ENCODE data around the gene KNCN. TPM values are rescaled to one million over a fixed set of nuclear protein-coding genes. Genes with fewer than 3 reads are reported as not detected.

KNCN gene
- total RNA-seq, 1 donor from 2014 or later: not detected

- no peak for ATAC-seq
- intact Hi-C loops (cut with DNase I): loop anchor here (5.0 to 10.0 kb wide), 2 partner anchors 81 to 124 kb away; no protein-coding TSS in a partner anchor
- no peak for DNase-seq (ENCODE audit: low spot score)
Measured at GRCh38 chr1:46528297-46528955, 23.0 kb downstream of the KNCN start.

- ATAC-seq (peak; percentile 87), DNase-seq (ENCODE audit: low spot score) (peak; percentile 89)
- intact Hi-C loops (cut with DNase I): loop anchor here (5.0 to 10.0 kb wide), 2 partner anchors 80 to 123 kb away; no protein-coding TSS in a partner anchor
Measured at GRCh38 chr1:46527474-46528296, 23.8 kb downstream of the KNCN start.

GRCh38 chr1:46526691-46527291 lies 24.7 kb downstream of the KNCN start:
- intact Hi-C loops (cut with DNase I): loop anchor here (5.0 to 10.0 kb wide), 2 partner anchors 79 to 122 kb away; no protein-coding TSS in a partner anchor
- no peak for DNase-seq (ENCODE audit: low spot score)

GRCh38 chr1:46526013-46526690 lies 25.3 kb downstream of the KNCN start:
- intact Hi-C loops (cut with DNase I): loop anchor here (5.0 to 10.0 kb wide), 2 partner anchors 79 to 121 kb away; no protein-coding TSS in a partner anchor
- no peak for DNase-seq (ENCODE audit: low spot score)
- ATAC-seq: no peak

More at GRCh38 chr1:46526691-46527291, 24.7 kb downstream of the KNCN start:
- ATAC-seq: no peak

DNA sequence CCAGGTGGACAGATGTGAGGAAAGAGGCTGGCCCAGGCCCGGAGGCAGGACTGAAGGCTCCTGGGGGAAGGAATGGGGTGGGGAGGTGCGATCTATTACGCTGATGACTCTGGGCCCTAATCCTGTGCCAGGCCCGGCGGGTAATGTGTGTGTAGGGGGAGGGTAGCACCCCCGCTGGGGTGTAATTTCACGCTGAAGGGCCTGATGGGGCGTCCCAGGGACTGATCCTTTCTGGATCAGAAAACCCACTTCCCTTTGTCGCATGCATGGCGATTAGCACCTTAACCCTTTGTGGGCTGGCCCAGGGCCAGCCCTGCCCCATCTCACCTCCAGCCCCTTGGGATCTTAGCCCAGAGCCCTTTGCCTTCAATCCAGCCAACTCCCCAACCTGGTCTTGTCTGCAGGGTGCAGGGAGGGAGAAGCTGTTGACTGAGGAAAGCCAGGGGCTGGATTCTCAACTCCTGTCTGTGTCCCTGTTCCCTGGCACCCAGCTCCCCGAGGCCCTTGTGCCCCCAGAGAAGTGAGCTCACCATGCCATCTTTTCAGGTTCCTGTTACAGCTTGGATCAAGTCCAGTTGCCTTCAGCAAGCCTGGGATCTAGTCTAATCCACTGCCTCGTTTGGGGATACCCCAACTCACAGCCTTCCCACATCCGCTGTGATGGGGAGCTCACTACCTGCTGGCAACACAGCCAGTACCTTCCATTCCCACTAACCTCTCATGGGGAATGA lies 26.0 kb downstream of the KNCN start:
- ATAC-seq (no peak), DNase-seq (ENCODE audit: low spot score) (no peak)
- intact Hi-C loops (cut with DNase I): loop anchor here (5.0 to 10.0 kb wide), 2 partner anchors 78 to 121 kb away; no protein-coding TSS in a partner anchor

- intact Hi-C loops (cut with DNase I): loop anchor here (5.0 to 10.0 kb wide), 2 partner anchors 78 to 120 kb away; no protein-coding TSS in a partner anchor
- ATAC-seq: no peak
Measured at GRCh38 chr1:46524843-46525242, 26.6 kb downstream of the KNCN start.

GRCh38 chr1:46523496-46524353 lies 27.7 kb downstream of the KNCN start:
- intact Hi-C loops (cut with DNase I): loop anchor here (10.0 kb wide), 1 partner anchor 119 kb away; no protein-coding TSS in a partner anchor
- no peak for DNase-seq (ENCODE audit: low spot score)
- no peak for ATAC-seq

More at GRCh38 chr1:46524843-46525242, 26.6 kb downstream of the KNCN start:
- DNase-seq (ENCODE audit: low spot score): no peak

- ATAC-seq (no peak), DNase-seq (ENCODE audit: low spot score) (no peak)
- intact Hi-C loops (cut with DNase I): loop anchor here (10.0 kb wide), 1 partner anchor 118 kb away; no protein-coding TSS in a partner anchor
Measured at GRCh38 chr1:46522969-46523320, 28.5 kb downstream of the KNCN start.

DNA sequence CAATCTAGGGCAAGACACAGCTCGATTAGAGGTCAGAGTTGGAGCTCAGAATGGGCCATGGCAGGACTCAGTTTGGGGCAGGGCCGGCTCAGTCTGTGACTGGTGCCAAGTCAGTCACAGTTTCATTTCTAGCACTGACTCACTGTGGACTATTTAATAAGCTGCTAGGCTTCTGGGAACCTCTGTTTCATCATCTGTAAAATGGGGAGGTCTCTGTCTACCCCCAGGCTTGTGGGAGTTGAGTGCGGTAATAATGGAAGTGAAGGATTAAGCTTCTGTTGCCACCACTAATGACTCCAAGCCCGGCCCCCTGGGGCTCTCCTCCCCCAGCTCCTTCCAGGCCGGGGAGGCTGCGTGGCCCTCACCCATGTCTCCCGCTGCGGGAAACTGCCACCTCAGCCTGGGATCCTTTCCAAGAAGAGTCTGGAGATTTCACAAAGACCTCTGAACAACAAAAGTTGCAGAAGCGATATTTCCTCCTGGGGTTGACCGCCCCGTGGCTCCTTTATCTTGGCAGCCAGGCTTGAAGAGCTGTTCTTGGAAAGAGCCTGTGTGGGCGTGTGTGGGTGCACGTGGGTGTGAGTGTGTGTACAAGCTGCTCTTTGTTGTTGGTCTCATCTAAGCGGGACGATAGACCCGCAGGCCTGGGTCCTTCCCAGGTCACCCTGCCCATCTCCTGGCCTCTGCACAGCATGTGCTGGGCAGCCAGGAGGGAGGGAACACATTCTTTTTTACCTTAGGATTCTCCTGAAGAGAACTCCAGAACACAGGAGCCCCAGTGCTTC lies 29.1 kb downstream of the KNCN start:
- peak; percentile 82 for ATAC-seq
- DNase-seq (ENCODE audit: low spot score): no peak
- intact Hi-C loops (cut with DNase I): loop anchor here (10.0 kb wide), 1 partner anchor 118 kb away; no protein-coding TSS in a partner anchor

GRCh38 chr1:46521414-46521813 lies 30.0 kb downstream of the KNCN start:
- intact Hi-C loops (cut with DNase I): loop anchor here (10.0 kb wide), 1 partner anchor 117 kb away; no protein-coding TSS in a partner anchor
- DNase-seq (ENCODE audit: low spot score) (no peak), ATAC-seq (no peak)

DNA sequence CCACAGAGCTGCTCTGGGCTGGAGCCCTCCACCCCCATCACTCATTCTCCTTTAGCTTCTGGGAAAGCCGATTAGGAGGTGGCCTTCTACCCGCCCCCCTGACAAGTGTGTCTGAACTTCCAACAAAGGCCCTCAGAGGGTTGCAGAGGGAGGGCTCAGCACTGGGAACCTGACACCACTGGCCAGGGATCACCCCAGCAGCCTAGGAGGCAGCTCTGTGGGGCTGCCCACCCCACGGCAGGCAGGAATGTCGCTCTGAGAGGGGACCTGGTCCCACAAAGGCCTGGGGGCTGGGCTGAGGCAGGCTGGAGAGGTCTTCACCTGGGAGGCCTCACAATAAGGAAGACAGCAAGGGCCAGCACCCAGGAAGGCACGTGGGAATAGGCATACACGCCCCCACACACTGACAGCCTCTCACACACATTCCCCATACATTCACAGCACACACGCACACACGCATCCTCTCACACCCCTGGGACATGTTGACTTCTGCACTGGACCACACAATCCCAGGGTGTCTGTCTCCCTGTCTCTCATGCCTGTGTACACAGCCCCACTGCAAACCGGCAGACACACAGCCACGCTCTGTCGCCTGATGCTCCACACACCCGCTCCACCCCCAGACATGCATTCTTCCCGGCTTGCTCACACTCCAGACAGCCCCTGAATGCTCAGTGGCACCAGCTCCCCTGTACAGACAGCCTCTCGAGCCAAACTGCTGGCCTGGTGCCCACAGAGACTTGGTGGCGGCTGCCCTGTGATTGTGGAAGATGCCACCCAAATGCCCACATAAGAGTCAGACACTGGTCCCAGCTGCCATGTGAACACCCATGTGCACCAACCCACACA lies 31.2 kb downstream of the KNCN start:
- DNase-seq (ENCODE audit: low spot score): no peak
- intact Hi-C loops (cut with DNase I): loop anchor here (10.0 kb wide), 1 partner anchor 115 kb away; no protein-coding TSS in a partner anchor
- ATAC-seq: no peak

- ATAC-seq (no peak), DNase-seq (ENCODE audit: low spot score) (no peak)
Measured at GRCh38 chr1:46519209-46519608, 32.2 kb downstream of the KNCN start.

DNA sequence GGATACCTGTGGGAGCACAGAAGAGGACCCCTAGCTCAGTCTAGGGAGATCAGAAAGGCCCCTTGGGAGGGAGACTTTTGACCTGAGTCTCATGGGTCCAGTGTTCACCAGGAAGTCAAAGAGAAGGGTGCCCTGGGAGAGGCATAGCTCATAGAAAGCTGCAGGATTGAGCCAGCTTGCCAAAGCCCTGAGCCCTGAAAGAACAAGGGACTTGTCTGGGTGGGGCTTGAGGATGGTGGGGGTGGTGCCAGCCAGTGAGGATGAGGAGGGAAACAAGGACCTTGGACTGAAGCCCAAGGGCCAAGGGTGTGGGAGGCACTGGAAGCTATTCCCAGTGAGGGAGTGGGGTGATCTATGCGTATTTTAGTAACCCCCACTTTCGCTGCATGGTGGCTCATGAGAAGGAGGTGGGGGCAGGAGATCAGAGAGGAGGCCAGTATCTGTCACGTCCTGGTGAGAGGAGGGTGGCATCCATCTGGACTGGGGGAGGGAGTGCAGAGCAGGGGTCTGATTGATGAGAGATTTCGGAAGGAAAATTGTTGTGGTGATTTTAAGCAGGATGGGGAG lies 33.4 kb downstream of the KNCN start:
- intact Hi-C loops (cut with DNase I): no loop called here
- no peak for DNase-seq (ENCODE audit: low spot score)
- ATAC-seq: no peak

More at GRCh38 chr1:46519209-46519608, 32.2 kb downstream of the KNCN start:
- intact Hi-C loops (cut with DNase I): no loop called here

GRCh38 chr1:46517010-46517600 lies 34.3 kb downstream of the KNCN start:
- ATAC-seq: no peak
- no peak for DNase-seq (ENCODE audit: low spot score)
- intact Hi-C loops (cut with DNase I): no loop called here
